ENCODE results near the gene HOOK2. TPM values are rescaled to one million over a fixed set of nuclear protein-coding genes. Genes with fewer than 3 reads are reported as not detected.
"Not testable (repeated sequence)": the region's sequence is repeated elsewhere in the genome, so short reads cannot be mapped to it uniquely, and the experiment has no call there.

The HOOK2 gene
- total RNA-seq, 1 donor from 2014 or later = 25.9 TPM

DNA sequence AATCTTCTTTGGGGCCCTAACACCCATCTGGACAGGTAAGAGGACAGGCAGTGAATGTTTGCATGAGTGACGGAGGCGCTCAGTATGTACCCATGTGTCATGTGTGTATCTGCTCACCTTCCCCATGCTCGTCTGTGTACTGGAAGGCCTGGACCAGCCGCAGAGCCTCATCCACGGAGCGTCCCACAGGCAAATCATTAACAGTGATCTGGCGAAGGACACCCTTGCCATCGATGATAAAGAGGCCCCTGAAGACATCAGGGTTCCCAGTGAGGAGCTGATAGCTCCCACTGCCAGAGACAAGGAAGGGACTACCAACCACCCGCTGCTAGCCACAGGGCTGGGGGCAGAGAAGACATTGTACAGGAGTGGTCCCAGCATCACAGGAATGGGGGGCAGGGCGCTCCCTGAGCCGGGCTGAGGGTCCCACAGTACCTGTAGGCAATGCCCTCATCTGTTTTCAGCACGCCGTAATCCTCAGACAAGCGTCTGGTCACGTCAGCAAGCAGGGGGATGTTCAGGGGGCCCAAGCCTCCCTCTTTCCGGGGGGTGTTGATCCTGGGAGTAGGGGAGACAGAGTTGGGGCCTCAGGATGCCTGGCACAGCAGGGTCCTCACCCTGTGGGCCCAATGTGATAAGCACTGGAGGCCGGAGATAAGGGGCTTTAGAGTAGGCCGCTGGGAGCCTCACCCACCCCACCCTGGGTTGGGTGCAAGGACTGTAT, 24.6 kb upstream of the HOOK2 start:
- peak overlapping the region; percentile 95 for H3K4me2 ChIP-seq (ENCODE audit: low read length)
- H2AFZ ChIP-seq (ENCODE audit: low read depth, low read length) = no peak overlapping the region
- H3K27ac ChIP-seq (ENCODE audit: low read depth, low read length) = no peak overlapping the region
- Mint-ChIP-seq H3K27me3 (ENCODE audit: low read depth, unreplicated experiment) (peaks cover 7% of the 10 kb centered on the region), H3K9me3 (ENCODE audit: unreplicated experiment) (no peaks in the 10 kb centered on the region), H3K4me3 (ENCODE audit: unreplicated experiment) (peak overlapping the region; percentile 88), H3K36me3 (ENCODE audit: low read depth, unreplicated experiment) (peaks cover 2% of the 10 kb centered on the region), H3K4me1 (ENCODE audit: low read depth, unreplicated experiment) (peaks cover 10% of the 10 kb centered on the region), H3K27ac (ENCODE audit: unreplicated experiment) (no peak overlapping the region)
- DNase-seq (ENCODE audit: low read depth) = no peak
- TF ChIP-seq, protein P1, sequence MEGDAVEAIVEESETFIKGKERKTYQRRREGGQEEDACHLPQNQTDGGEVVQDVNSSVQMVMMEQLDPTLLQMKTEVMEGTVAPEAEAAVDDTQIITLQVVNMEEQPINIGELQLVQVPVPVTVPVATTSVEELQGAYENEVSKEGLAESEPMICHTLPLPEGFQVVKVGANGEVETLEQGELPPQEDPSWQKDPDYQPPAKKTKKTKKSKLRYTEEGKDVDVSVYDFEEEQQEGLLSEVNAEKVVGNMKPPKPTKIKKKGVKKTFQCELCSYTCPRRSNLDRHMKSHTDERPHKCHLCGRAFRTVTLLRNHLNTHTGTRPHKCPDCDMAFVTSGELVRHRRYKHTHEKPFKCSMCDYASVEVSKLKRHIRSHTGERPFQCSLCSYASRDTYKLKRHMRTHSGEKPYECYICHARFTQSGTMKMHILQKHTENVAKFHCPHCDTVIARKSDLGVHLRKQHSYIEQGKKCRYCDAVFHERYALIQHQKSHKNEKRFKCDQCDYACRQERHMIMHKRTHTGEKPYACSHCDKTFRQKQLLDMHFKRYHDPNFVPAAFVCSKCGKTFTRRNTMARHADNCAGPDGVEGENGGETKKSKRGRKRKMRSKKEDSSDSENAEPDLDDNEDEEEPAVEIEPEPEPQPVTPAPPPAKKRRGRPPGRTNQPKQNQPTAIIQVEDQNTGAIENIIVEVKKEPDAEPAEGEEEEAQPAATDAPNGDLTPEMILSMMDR (IDR thresholded peaks at IDR 0.05; ENCODE audit: insufficient read depth, low read depth, low read length) = no peak
- TF ChIP-seq EZH2 (IDR thresholded peaks at IDR 0.05; ENCODE audit: insufficient read depth, low read length) = no peak
- H3K4me3 ChIP-seq (ENCODE audit: insufficient read depth, low read depth, low read length) = no peak overlapping the region
- H3K36me3 ChIP-seq (ENCODE audit: insufficient read depth, low read length) = no peaks in the 10 kb centered on the region
- no peak for FAIRE-seq
- H3K9me3 ChIP-seq (ENCODE audit: insufficient read depth, low read depth, low read length) = no peaks in the 10 kb centered on the region
- no peaks in the 10 kb centered on the region for H3K27me3 ChIP-seq (ENCODE audit: insufficient read depth, low read length)
- peaks cover 14% of the 10 kb centered on the region for H3K79me2 ChIP-seq (ENCODE audit: insufficient read depth, low read length)
- peaks cover 24% of the 10 kb centered on the region for H3K4me1 ChIP-seq (ENCODE audit: insufficient read depth, low read length)
- H4K20me1 ChIP-seq (ENCODE audit: insufficient read depth, low read length) = peaks cover 11% of the 10 kb centered on the region
- H3K9ac ChIP-seq (ENCODE audit: low read length) = peak overlapping the region; percentile 85

DNA sequence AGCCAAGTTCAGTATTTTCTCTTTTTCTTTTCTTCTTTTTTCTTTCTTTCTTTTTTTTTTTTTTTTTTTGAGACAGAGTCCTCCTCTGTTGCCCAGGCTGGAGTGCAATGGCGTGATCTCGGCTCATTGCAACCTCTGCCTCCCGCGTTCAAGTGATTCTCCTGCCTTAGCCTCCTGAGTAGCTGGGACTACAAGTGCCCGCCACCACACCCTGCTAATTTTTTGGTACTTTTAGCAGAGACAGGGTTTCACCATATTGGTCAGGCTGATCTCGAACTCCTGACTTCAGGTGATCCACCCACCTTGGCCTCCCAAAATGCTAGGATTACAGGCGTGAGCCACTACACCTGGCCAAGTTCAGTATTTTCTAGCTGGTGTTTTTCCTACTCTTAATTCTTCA, 22.3 kb upstream of the HOOK2 start:
- H3K9ac ChIP-seq (ENCODE audit: low read length); H3K27me3 Mint-ChIP-seq (ENCODE audit: low read depth, unreplicated experiment); H3K9me3 ChIP-seq (ENCODE audit: insufficient read depth, low read depth, low read length); H3K4me2 ChIP-seq (ENCODE audit: low read length); FAIRE-seq; H3K36me3 Mint-ChIP-seq (ENCODE audit: low read depth, unreplicated experiment); H2AFZ ChIP-seq (ENCODE audit: low read depth, low read length); H3K27ac ChIP-seq (ENCODE audit: low read depth, low read length); H3K36me3 ChIP-seq (ENCODE audit: insufficient read depth, low read length); H3K27me3 ChIP-seq (ENCODE audit: insufficient read depth, low read length); H3K4me3 Mint-ChIP-seq (ENCODE audit: unreplicated experiment); H3K9me3 Mint-ChIP-seq (ENCODE audit: unreplicated experiment); DNase-seq (ENCODE audit: low read depth); H3K4me3 ChIP-seq (ENCODE audit: insufficient read depth, low read depth, low read length); H3K27ac Mint-ChIP-seq (ENCODE audit: unreplicated experiment): not testable (repeated sequence)
- H3K4me1 Mint-ChIP-seq (ENCODE audit: low read depth, unreplicated experiment) = peaks cover 13% of the 10 kb centered on the region
- Histone ChIP-seq H3K79me2 (ENCODE audit: insufficient read depth, low read length) (peaks cover 22% of the 10 kb centered on the region), H4K20me1 (ENCODE audit: insufficient read depth, low read length) (peaks cover 18% of the 10 kb centered on the region), H3K4me1 (ENCODE audit: insufficient read depth, low read length) (peaks cover 30% of the 10 kb centered on the region)

DNA sequence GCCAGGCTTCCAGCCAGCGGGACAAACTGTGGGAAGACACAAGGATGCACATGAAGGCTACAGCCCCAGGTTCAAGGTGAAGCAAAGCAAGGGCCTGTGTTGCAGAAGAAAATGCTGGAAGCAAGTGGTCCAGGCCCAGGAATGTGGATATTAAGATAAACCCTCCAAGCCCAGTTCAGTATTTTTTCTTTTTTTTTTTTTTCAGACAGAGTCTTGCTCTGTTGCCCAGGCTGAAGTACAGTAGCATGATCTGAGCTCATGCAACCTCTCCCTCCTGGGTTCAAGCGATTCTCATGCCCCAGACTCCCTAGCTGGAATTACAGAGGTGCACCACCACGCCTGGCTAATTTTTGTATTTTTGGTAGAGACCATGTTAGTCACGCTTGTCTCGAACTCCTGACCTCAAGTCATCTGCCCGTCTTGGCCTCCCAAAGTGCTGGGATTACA, 21.8 kb upstream of the HOOK2 start:
- H3K4me2 ChIP-seq (ENCODE audit: low read length) = no peak overlapping the region
- Mint-ChIP-seq H3K9me3 (ENCODE audit: unreplicated experiment) (no peaks in the 10 kb centered on the region), H3K27me3 (ENCODE audit: low read depth, unreplicated experiment) (peaks cover under 1% of the 10 kb centered on the region), H3K4me1 (ENCODE audit: low read depth, unreplicated experiment) (peaks cover 13% of the 10 kb centered on the region), H3K36me3 (ENCODE audit: low read depth, unreplicated experiment) (peaks cover 2% of the 10 kb centered on the region), H3K27ac (ENCODE audit: unreplicated experiment) (no peak overlapping the region), H3K4me3 (ENCODE audit: unreplicated experiment) (no peak overlapping the region)
- no peaks in the 10 kb centered on the region for H3K27me3 ChIP-seq (ENCODE audit: insufficient read depth, low read length)
- peaks cover 22% of the 10 kb centered on the region for H4K20me1 ChIP-seq (ENCODE audit: insufficient read depth, low read length)
- TF ChIP-seq, protein P1 (IDR thresholded peaks at IDR 0.05; ENCODE audit: insufficient read depth, low read depth, low read length) = no peak
- no peak for TF ChIP-seq EZH2 (IDR thresholded peaks at IDR 0.05; ENCODE audit: insufficient read depth, low read length)
- H3K36me3 ChIP-seq (ENCODE audit: insufficient read depth, low read length) = no peaks in the 10 kb centered on the region
- FAIRE-seq (no peak), DNase-seq (ENCODE audit: low read depth) (no peak)
- peaks cover 26% of the 10 kb centered on the region for H3K4me1 ChIP-seq (ENCODE audit: insufficient read depth, low read length)
- H2AFZ ChIP-seq (ENCODE audit: low read depth, low read length) = no peak overlapping the region
- no peak overlapping the region for H3K27ac ChIP-seq (ENCODE audit: low read depth, low read length)
- H3K9ac ChIP-seq (ENCODE audit: low read length) = no peak overlapping the region
- no peak overlapping the region for H3K4me3 ChIP-seq (ENCODE audit: insufficient read depth, low read depth, low read length)
- no peaks in the 10 kb centered on the region for H3K9me3 ChIP-seq (ENCODE audit: insufficient read depth, low read depth, low read length)
- H3K79me2 ChIP-seq (ENCODE audit: insufficient read depth, low read length) = peaks cover 27% of the 10 kb centered on the region

All from astrocyte (in vitro differentiated cells and primary cell).